GM12891 (cell line): ENCODE measurements around the gene S100A5.

Source experiments
- PAX5 ChIP-seq: IDR thresholded peaks from 2 replicates; pipeline ENCODE4 v1.6.1; 2011; ENCODE audit warnings: low read length, moderate library complexity, mild to moderate bottlenecking; ENCODE audit not compliant: insufficient read depth, severe bottlenecking
- POLR2A ChIP-seq: IDR thresholded peaks from 2 replicates; pipeline ENCODE4 v1.6.1; 2011; ENCODE audit warnings: low read depth, low read length, control low read depth
- POLR2AphosphoS5 ChIP-seq: IDR thresholded peaks from 2 replicates; pipeline ENCODE4 v1.6.1; 2011; ENCODE audit warnings: low read depth, low read length, control low read depth
- POU2F2 ChIP-seq: IDR thresholded peaks from 2 replicates; pipeline ENCODE4 v1.6.1; 2011; ENCODE audit warnings: low read depth, mild to moderate bottlenecking, control low read depth, low read length, moderate library complexity
- SPI1 ChIP-seq: IDR thresholded peaks from 2 replicates; pipeline ENCODE4 v1.6.1; 2011; ENCODE audit warnings: low read depth, low read length, control low read depth
- TAF1 ChIP-seq: IDR thresholded peaks from 2 replicates; pipeline ENCODE4 v1.6.1; 2011; ENCODE audit warnings: low read depth, low read length, control low read depth

DNA sequence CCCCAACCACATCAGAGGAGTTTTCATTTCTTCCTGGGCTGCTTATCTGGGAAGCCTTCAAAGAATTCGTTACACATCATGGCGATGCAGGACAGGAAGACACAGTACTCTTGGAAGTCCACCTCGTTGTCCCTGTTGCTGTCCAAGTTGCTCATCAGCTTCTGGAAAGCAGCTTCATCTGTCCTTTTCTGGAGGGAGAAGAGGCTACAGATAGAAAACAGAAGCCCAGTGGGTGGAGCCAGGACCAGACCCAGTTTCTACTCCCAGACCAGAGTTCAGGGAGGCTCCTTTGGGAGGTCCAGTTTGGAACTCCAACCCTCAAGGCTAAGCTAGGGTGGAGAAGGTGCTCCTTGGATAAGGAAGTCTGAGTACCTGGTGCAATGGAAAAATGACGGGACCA is 3.0 kb upstream of the S100A5 start:
- TF ChIP-seq POLR2A: no peak
- no peak for TF ChIP-seq PAX5
- no peak for TF ChIP-seq POU2F2
- no peak for TF ChIP-seq POLR2AphosphoS5
- TF ChIP-seq SPI1: no peak
- no peak for TF ChIP-seq TAF1
